ELF-1 (cell line): Measurements from ENCODE around the gene EGFR.

Source experiments
- DNase-seq: peaks from one replicate; pipeline ENCODE4 v3.0.0-alpha.2; 2016; ENCODE audit warnings: low read depth, low spot score

Gene EGFR

GRCh38 chr7:55081472-55082227, 62.8 kb downstream of the EGFR start:
- DNase-seq = no peak

GRCh38 chr7:55082228-55082603, 63.4 kb downstream of the EGFR start:
- DNase-seq = no peak

GRCh38 chr7:55083206-55083605, 64.4 kb downstream of the EGFR start:
- no peak for DNase-seq

- no peak for DNase-seq
Observed at GRCh38 chr7:55084307-55084706, 65.5 kb downstream of the EGFR start.

- no peak for DNase-seq
Observed at GRCh38 chr7:55085511-55086412, 66.9 kb downstream of the EGFR start.

GRCh38 chr7:55086413-55087201, 67.8 kb downstream of the EGFR start:
- DNase-seq = no peak

- DNase-seq = no peak
Observed at GRCh38 chr7:55087521-55087961, 68.7 kb downstream of the EGFR start.

GRCh38 chr7:55088107-55088506, 69.3 kb downstream of the EGFR start:
- DNase-seq = no peak

GRCh38 chr7:55088620-55089019, 69.8 kb downstream of the EGFR start:
- DNase-seq = no peak

GRCh38 chr7:55092186-55092974, 73.6 kb downstream of the EGFR start:
- DNase-seq = no peak

GRCh38 chr7:55092975-55093373, 74.2 kb downstream of the EGFR start:
- no peak for DNase-seq

GRCh38 chr7:55093674-55094073, 74.9 kb downstream of the EGFR start:
- DNase-seq = no peak

GRCh38 chr7:55094092-55094690, 75.4 kb downstream of the EGFR start:
- no peak for DNase-seq

GRCh38 chr7:55095672-55096071, 76.9 kb downstream of the EGFR start:
- DNase-seq = no peak

GRCh38 chr7:55096323-55096722, 77.5 kb downstream of the EGFR start:
- no peak for DNase-seq

- no peak for DNase-seq
Observed at GRCh38 chr7:55097100-55097499, 78.3 kb downstream of the EGFR start.

GRCh38 chr7:55099066-55099820, 80.4 kb downstream of the EGFR start:
- no peak for DNase-seq

- no peak for DNase-seq
Observed at GRCh38 chr7:55099821-55100543, 81.2 kb downstream of the EGFR start.

- no peak for DNase-seq
Observed at GRCh38 chr7:55100544-55101327, 81.9 kb downstream of the EGFR start.
